HG02938 (cell line): ENCODE data around the gene RGL2.
"Not testable (repeated sequence)": the region's sequence is repeated elsewhere in the genome, so short reads cannot be mapped to it uniquely, and the experiment has no call there.

Experiments
- ATAC-seq: cut with Tn5 transposase; IDR thresholded peaks from one replicate; pipeline ENCODE4 v1.9.1; 2021; ENCODE audit warnings: mild to moderate bottlenecking, moderate library complexity; ENCODE audit not compliant: unreplicated experiment

RGL2 gene

DNA sequence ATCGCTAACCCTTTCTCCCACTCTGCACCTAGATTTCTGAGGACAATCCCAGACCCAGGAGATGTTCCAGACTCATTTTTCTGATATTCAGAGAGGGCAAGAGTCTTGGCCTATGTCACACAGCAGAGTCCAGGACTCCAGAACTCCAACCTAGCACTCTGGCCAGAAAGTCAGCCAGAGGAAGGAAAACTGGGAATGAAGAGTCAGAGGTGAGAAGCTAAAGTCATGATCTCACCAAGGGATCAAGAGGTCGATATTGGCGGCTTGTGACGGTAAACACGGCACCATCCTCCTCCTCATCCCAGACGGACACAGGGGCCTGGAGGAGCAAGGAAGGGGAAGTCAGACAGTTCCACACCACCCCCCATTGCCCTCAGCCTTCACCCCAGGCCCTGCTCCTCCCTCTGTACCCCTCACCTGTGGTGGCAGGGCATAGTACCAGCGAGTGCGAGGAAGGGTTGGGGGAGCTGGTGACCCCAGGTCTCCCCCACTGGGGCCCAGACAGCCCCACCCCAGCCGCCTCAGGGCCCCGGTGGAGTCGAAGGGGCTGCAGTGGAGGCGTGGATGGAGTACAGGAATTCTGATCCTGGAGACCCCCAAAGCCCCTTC is 1.8 kb downstream of the RGL2 start:
- ATAC-seq, result no peak

DNA sequence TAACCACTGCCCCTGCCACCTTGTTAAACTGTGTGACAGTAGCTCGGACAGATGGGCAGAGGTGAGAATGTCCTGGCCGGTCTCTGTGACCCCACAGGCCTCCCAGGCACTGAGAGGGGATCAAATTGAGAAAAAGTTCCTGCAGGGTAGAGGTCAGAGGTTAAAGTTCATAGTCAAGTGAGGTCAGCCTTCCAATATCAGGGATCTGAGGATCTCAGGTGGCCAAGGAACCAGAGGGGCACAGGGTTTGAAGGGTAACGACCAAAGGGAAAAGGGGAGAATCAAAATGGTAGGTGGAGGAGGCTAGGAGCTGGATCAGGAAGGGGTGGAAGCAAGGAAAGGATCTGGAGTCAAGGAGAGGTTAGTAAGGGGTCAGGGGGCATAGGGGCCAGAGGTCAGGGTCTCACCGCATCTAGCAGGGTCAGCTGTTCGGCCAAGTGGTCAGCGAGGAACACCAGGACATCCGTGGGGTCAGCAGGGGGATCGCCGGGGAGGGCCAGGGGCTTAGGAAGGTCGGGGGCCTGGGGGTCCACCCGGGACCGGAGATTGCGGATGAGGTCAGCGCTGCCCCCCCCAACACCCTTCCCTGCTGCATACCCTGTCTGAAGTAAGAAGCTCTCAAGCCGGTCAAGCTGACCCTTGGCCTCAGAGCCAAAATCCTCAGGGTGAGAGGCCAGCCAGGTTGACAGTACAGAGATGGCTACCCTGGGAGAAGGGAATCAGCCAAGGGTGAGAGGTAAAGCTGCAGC is 2.9 kb downstream of the RGL2 start:
- ATAC-seq, result no peak

GRCh38 chr6:33294086-33294823 is 4.5 kb downstream of the RGL2 start:
- ATAC-seq, result no peak

DNA sequence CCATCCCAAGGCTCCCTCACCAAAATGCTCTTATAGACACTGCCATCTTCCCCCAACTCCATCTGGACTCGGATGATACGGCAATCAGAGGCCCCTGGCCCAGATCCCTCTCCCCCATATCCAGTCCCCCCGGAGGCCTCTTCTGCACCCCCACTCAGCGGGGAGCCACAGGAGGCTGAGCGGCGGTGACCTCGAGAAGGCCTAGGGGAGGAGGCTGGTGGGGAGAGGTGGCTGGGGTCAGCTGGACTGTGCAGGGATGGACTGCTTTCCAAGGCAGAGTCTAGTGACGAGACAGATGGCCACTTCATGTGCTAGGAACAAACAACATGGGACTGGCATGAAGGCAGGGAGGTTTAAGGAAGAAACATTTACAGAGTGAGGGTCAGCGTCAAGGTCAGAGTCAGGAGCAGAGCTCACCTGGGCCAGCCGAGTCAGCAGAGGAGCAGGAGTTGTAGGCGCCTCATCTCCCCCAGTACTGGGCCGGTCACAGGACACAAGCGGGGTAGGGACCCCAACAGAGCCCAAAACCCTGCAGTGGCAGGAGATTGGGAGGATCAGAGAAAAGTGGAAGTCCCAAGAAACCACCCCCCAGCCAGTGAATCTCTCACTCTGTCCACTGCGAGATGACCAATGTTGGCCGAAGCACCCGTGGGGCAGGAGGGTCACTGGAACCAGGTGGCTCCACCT is 5.6 kb downstream of the RGL2 start:
- ATAC-seq, result no peak

- ATAC-seq, result no peak
These were observed 8.3 kb downstream of the RGL2 start for GRCh38 chr6:33290459-33290858.

DNA sequence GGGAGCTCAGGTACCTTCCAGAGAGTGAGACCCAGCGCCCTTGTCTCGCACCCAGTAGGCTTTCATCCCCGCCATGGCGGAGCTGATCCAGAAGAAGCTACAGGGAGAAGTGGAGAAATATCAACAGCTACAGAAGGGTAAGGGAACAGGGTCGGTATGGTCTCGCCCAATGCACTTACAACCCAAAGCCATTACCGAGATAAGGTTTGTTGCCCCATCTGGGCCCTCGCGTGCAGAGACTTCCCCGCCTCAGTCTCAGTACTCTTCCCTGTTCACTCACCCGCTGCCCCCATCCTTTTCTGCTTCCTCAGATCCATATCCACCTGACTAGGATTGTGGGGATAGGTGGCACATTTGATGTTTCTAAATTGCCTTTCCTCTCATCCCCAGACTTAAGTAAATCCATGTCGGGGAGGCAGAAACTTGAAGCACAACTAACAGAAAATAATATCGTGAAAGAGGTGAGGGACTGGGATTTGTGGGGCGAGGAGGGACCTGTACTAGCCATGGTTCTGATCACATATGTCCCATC is 8.9 kb downstream of the RGL2 start:
- no peak for ATAC-seq

DNA sequence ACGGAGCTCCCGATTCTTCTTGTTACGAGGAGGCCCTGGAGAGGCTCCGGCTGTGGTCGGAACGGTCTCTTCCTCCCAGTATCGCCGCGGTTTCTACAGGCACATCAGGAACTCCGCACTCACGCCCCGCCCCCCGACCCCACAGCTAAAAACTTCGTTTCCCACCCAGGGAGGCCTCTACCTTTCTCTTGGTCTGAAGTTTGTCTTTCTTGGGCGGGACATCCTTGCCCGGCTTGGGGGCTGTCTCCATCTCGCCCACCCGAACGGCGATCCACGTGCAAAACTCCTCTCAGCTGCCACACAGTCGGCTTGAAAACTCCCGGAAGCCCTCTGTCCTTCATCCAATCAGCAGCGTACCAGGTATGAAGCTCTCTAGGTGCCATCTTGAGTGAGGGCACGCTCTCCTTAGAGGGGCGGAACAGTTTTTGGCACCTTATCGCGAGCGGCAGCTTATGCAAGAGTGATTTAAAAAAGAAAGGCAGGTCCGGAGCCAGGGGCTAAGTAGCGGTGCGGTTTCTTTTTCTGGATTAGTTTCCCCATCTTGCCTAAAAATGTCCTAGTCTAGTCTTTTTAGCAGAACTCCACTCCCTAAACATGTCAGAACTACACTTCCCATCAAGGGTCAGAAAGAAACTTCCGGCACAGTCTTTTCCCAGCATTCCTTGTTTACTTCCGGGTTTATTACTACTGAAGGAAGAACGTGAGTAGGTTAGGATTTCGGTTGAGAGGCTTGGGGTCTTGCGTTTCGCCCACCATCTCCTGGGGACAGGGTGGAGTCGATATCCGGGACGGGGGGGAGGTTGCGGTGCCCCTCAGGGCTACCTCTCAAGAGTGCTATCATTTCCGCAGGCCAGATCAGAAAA is 9.6 kb downstream of the RGL2 start, which contains the start of the genes PFDN6 and WDR46:
Gene PFDN6, plus strand, starts transcription at position 681 of the 863 bp plus-strand sequence. CDS start 256 bp downstream, outside the sequence.
Gene WDR46, minus strand, starts transcription at position 319 of the 863 bp plus-strand sequence. Its CDS starts 69 bp downstream, at position 250.
- peak; percentile 83 for ATAC-seq

DNA sequence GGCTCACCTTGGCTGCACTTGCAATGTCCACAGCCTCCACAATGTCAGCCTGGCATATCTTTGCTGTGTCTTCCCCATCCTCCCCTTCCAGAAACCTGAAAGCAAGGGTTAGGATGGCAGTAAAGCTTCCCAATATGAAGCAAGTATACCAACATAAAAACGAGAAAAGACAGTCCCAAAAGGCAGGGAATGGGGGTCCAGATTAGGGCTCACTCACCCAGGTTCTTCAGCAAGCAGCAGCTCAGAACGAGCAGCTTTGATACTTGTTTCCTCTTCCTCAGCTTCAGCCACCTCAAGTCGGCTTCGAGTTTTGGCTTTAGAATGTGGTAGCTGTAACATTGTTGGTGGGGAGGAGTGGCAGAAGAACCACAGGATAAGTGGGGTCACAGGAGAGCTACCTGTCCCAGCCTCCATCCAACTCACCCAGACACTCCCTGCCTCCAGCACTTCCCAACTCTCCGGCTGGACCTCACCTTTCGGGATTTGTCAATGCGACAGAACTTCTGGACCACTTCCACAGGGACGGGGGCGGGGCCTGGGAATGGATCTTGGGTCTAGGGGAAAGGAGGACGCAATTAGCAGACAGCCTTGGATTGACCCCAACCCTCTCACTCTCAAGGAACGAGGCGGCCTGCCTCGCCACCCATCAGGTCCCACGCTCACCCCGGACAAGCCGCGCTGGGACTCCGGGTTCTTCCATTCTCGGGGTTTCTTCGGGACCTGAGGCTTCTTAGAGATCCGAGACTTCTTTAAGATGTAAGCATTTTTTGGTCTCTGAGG is 10.4 kb downstream of the RGL2 start:
- no peak for ATAC-seq

DNA sequence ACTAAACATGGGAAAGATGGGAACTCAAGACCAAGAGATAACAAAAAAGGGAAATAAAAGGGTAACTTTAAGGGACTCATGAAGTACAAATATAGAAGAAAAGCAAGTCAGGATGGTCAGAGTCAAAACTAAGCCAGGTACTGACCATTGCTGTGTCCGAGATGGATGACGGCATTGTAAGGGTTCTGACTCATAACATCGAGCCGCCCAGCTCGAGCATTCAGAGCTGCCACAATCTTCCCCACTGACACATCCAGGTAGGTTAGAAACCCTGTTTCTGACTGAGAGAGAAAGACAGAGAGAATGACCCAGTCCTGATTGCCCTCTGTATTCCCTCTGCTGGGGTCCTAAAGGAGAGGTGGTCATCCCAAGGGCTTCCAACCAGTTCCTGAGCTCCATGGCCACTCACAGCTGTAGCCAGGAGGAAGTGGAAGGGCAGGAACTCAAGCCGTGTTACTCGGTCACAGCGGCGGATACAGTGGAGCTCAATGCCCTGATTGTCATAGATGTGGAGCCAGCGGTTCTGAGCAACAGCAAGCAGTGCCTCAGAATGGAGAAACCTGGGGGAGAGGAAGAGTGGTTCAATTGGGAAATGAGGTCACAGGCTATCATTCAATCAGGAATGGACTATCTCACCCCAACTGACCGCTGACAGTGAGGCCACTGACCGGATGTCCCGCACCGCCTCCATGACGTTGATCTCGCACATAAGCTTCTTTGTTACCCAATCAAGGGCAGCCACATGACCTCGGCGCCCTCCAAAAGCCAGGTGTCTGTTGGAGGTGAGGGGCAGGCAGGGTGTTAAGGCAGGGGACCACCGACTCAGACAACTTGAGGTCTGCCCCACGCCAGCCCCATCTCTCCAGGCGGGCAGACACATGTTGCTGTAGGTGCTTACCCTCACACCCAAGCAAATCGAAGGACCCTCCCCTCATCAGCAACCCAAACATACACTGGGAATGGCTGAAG is 11.5 kb downstream of the RGL2 start:
- no peak for ATAC-seq

- ATAC-seq, result not testable (repeated sequence)
These were observed 13.5 kb downstream of the RGL2 start for GRCh38 chr6:33285214-33285613.

DNA sequence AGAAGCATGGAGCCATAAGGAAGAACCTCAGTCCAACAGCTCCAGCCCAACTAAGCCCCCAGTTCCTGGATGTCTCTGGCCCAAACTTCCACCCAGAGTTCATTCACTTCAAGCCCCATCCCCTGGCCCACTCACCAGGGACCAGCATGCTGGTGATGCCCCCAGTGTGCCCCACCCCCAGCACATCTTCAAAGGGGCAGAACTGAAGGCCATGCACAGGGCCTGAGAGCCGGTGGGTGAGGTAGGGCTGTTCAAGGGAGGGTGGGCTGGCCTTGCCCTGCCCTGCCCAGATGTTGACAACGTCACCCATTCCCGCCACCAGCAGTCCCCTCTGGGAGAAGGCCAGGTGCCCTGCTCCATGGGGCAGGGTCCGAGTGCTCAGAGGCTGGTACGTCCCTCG is 18.2 kb downstream of the RGL2 start:
- ATAC-seq, result no peak

DNA sequence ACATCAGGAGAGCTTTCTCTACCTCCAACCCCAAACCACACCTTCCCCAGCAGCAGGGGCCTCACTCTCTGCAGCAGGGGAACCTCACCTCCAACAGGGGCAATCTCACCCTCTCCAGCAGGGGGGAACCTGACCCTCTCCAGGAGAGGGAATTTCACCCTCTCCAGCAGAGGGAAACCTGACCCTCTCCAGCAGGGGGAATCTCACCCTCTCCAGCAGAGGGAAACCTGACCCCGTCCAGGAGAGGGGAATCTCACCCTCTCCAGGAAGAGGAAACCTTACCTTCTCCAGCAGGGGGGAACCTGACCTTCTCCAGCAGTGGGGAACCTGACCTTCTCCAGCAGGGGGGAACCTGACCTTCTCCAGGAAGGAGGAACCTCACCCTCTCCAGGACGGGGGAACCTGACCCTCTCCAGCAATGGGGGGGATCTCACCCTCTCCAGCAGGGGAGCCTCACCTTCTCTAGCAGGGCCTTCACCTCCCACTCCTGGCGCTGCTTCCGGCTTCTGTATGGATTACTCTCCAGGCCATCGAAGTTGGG is 18.7 kb downstream of the RGL2 start:
- no peak for ATAC-seq

GRCh38 chr6:33279257-33279695 is 19.5 kb downstream of the RGL2 start:
- no peak for ATAC-seq

DNA sequence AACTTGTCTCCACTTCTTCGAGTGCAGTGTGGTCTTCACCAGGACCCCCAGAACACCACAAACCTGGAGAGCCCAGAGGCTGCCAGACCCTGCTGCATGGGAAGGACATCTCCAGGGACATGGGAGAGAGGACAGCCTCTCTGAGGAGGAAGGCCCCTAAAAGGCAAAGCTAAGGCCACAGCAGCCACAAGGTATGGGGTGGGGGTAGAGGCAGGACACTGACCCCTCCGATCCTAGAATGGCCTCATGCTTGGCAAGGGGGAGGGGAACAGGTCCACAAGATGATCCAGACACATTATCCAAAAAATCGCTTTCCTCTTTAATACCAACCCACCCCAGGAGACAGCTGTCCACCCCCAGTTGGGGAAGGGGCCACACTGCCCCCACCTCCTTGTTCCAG is 19.9 kb downstream of the RGL2 start:
- no peak for ATAC-seq

DNA sequence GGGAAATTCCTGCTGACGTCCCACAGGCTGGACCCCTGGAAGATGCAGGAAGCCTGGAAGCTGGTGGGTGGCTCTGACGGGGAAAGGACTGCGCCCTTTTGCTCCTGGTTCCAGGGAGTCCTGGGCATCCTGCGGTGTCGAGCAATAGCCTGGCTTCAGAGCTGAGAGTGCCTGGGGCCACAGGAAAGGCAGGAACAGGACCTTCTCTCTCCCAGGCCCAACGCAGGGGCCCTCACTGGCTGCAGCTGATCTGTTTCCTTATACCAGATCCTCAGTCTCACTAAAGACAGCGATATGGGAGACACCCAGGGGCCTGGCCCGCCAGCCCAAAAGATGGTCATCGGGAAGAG is 20.4 kb downstream of the RGL2 start:
- no peak for ATAC-seq

- peak; percentile 7 for ATAC-seq
These were observed 20.9 kb downstream of the RGL2 start for GRCh38 chr6:33277663-33278391.
